GM19467 (cell line): ENCODE measurements around the gene ZSCAN5B.
"Not testable (repeated sequence)": the region's sequence is repeated elsewhere in the genome, so short reads cannot be mapped to it uniquely, and the experiment has no call there.

Source experiments
- ATAC-seq: cut with Tn5 transposase; IDR thresholded peaks from one replicate; pipeline ENCODE4 v1.9.1; 2021; ENCODE audit warnings: mild to moderate bottlenecking, moderate library complexity; ENCODE audit not compliant: unreplicated experiment

Gene ZSCAN5B

GRCh38 chr19:56197646-56198045, at the start of gene ZSCAN5B:
TSS of gene ZSCAN5B (minus strand) at chr19:56197783. CDS start at chr19:56193052, 4,731 bp downstream.
- not testable (repeated sequence) for ATAC-seq

- ATAC-seq = not testable (repeated sequence)
Measured at GRCh38 chr19:56245764-56246163, 48.2 kb upstream of the ZSCAN5B start.

- no peak for ATAC-seq
Measured at GRCh38 chr19:56245121-56245740, 47.6 kb upstream of the ZSCAN5B start.

- ATAC-seq = no peak
Measured at GRCh38 chr19:56223481-56223880, 25.9 kb upstream of the ZSCAN5B start.

- ATAC-seq = no peak
Measured at GRCh38 chr19:56222901-56223300, 25.3 kb upstream of the ZSCAN5B start.

GRCh38 chr19:56221851-56222250, 24.3 kb upstream of the ZSCAN5B start:
- no peak for ATAC-seq

GRCh38 chr19:56221442-56221841, 23.9 kb upstream of the ZSCAN5B start:
- ATAC-seq = not testable (repeated sequence)

GRCh38 chr19:56218961-56219360, 21.4 kb upstream of the ZSCAN5B start:
- ATAC-seq = no peak

GRCh38 chr19:56217039-56217949, 19.7 kb upstream of the ZSCAN5B start:
- no peak for ATAC-seq

GRCh38 chr19:56211718-56212117, 14.1 kb upstream of the ZSCAN5B start:
- no peak for ATAC-seq

GRCh38 chr19:56210036-56210435, 12.5 kb upstream of the ZSCAN5B start:
- ATAC-seq = not testable (repeated sequence)

GRCh38 chr19:56209091-56209490, 11.5 kb upstream of the ZSCAN5B start:
- no peak for ATAC-seq

GRCh38 chr19:56207581-56207980, 10.0 kb upstream of the ZSCAN5B start:
- not testable (repeated sequence) for ATAC-seq

GRCh38 chr19:56201973-56202372, 4.4 kb upstream of the ZSCAN5B start, which contains the start of gene ZSCAN5C:
TSS of gene ZSCAN5C (plus strand) at chr19:56202273. CDS start at chr19:56205914, 3,641 bp downstream.
- no peak for ATAC-seq

GRCh38 chr19:56199687-56200086, 2.1 kb upstream of the ZSCAN5B start:
- no peak for ATAC-seq

GRCh38 chr19:56193981-56194640, 3.5 kb downstream of the ZSCAN5B start:
- ATAC-seq = no peak

GRCh38 chr19:56191711-56192110, 5.9 kb downstream of the ZSCAN5B start:
- no peak for ATAC-seq

GRCh38 chr19:56191115-56191514, 6.5 kb downstream of the ZSCAN5B start:
- ATAC-seq = no peak

GRCh38 chr19:56189785-56190184, 7.8 kb downstream of the ZSCAN5B start:
- ATAC-seq = no peak

- no peak for ATAC-seq
Measured at GRCh38 chr19:56177564-56178243, 19.9 kb downstream of the ZSCAN5B start.

GRCh38 chr19:56176881-56177280, 20.7 kb downstream of the ZSCAN5B start:
- no peak for ATAC-seq
